WTC11 (cell line): ENCODE measurements around the gene TEX261. TPM values are rescaled to one million over a fixed set of nuclear protein-coding genes. Genes with fewer than 3 reads are reported as not detected.

Experiments used
- RORB ChIP-seq: fragments of 250-450 bp; sonication (Bioruptor Pico); IDR thresholded peaks from 2 replicates; pipeline ENCODE4 v1.9.0; 2021; ENCODE audit warnings: mild to moderate bottlenecking
- ZBTB21 ChIP-seq: sonication (generic); formaldehyde crosslinking; IDR thresholded peaks from 2 replicates; pipeline ENCODE4 v1.8.1; 2023; ENCODE audit warnings: mild to moderate bottlenecking, missing genetic modification reagents, borderline replicate concordance
- ZNF138 ChIP-seq: sonication (generic); formaldehyde crosslinking; conservative IDR thresholded peaks from 2 replicates; pipeline ENCODE4 v1.8.1; 2022; ENCODE audit warnings: mild to moderate bottlenecking, moderate library complexity, missing genetic modification reagents
- ZNF232 ChIP-seq: sonication (generic); formaldehyde crosslinking; IDR thresholded peaks from 2 replicates; pipeline ENCODE4 v1.8.0; 2022; ENCODE audit warnings: mild to moderate bottlenecking, missing genetic modification reagents
- ZNF425 ChIP-seq: fragments of 250-450 bp; sonication (Bioruptor Pico); conservative IDR thresholded peaks from 2 replicates; pipeline ENCODE4 v1.9.0; 2021; ENCODE audit warnings: mild to moderate bottlenecking
- total RNA-seq: library from RNA; stranded (reverse); gene quantifications from 3 replicates; pipeline ENCODE4 v1.2.3, GENCODE V29; 2021

The TEX261 gene
- total RNA-seq, 1 experiment from 2014 or later = 18.3 TPM

- TF ChIP-seq ZNF425 (CRISPR knock-in tag) (no peak), RORB (CRISPR knock-in tag) (no peak), ZNF232 (CRISPR knock-in tag) (no peak), ZNF138 (CRISPR knock-in tag) (no peak), ZBTB21 (CRISPR knock-in tag) (no peak)
- TF ChIP-seq, all 79 proteins: peak for 0
Measured at GRCh38 chr2:70936165-70936978, 58.3 kb downstream of the TEX261 start (continued).

Other genes with a start within 250 kb of the TEX261 start
- gene ADD2, start 226.7 kb downstream of the TEX261 start, total RNA-seq = 164 to 196 TPM (median 187 TPM) in 3 replicates
- gene FIGLA, start 204.2 kb downstream of the TEX261 start, total RNA-seq = not detected in 3 replicates
- not detected in 3 replicates for gene CLEC4F, start 174.3 kb downstream of the TEX261 start, total RNA-seq
- gene CD207, start 159.1 kb downstream of the TEX261 start, total RNA-seq = not detected in 3 replicates
- not detected in 3 replicates for gene VAX2, start 94.3 kb downstream of the TEX261 start, total RNA-seq
- gene ATP6V1B1, start 59.0 kb downstream of the TEX261 start, total RNA-seq = not detected in 3 replicates
- gene ANKRD53, start 16.2 kb downstream of the TEX261 start, total RNA-seq = 0.39 to 0.81 TPM (median 0.80 TPM) in 3 replicates
- gene NAGK, start 73.8 kb upstream of the TEX261 start, total RNA-seq = 56.1 to 58.9 TPM (median 57.7 TPM) in 3 replicates
- 17.2 to 19.1 TPM (median 18.7 TPM) in 3 replicates for gene MCEE, start 135.4 kb upstream of the TEX261 start, total RNA-seq
- gene MPHOSPH10, start 135.8 kb upstream of the TEX261 start, total RNA-seq = 27.8 to 36.6 TPM (median 31.4 TPM) in 3 replicates
- gene PAIP2B, start 232.2 kb upstream of the TEX261 start, total RNA-seq = 19.3 to 22.4 TPM (median 22.2 TPM) in 3 replicates